GM18519 (cell line): ENCODE measurements around the gene TCEA2.

ENCODE experiments used
- ATAC-seq: cut with Tn5 transposase; IDR thresholded peaks from one replicate; pipeline ENCODE4 v1.9.1; 2021; ENCODE audit warnings: mild to moderate bottlenecking, moderate library complexity; ENCODE audit not compliant: unreplicated experiment, low FRiP score

TCEA2 gene

DNA sequence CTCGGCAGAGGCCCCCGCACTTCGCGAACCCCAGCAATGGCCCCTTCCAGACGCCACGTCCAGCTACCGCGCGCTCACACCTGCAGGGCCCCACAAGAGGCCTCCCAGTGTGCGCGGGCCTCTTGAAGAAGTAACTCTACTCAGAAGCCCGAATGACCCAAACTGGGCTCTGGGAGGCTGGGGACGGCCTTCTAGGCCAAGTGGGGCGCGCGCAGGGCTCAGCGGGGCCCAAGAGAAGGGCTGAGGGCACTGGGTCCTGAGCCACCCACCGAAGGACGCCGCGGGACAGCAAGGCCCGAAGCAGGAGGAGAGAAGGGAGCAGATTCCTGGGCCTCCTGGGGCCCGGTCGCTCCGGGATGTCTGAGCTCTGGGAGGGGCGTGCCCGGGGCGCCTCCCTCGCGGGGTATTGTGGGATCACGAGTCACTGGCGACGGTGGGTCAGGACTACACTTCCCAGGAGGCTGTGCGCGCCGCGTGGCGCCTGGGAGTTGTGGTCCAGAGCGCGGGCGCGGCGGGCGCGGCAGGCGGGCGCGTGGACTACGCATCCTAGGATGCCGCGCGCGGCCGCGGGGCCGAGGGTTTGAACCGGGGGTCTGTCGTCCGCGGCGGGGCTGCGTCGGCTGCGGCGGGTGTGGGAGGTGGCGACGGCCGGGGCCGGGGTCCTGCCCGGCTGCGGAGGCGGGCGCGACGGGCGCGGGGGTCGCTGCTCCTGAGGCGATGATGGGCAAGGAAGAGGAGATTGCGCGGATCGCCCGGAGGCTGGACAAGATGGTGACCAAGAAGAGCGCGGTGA is at the start of gene TCEA2:
TSS of gene TCEA2 (plus strand) at position 603 of the 793 bp plus-strand sequence. CDS start at position 718, 115 bp downstream.
- ATAC-seq: no peak

DNA sequence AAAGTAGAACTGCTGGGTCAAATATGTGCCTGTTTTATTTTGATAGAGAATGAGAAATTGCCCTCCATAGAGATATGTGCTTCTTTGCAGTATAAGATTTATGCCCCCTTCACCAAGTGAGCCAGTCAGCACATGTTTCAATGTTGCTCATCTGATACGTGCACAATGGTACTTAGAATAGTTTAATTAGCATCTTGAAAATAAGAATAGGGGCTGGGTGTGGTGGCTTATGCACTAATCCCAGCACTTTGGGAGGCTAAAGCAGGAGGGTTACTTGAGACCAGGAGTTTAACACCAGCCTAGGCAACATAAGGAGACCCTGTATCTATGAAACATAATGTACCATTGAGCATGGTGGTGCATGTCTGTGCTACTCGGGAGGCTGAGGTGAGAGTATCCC is 47.4 kb upstream of the TCEA2 start:
- ATAC-seq: no peak

DNA sequence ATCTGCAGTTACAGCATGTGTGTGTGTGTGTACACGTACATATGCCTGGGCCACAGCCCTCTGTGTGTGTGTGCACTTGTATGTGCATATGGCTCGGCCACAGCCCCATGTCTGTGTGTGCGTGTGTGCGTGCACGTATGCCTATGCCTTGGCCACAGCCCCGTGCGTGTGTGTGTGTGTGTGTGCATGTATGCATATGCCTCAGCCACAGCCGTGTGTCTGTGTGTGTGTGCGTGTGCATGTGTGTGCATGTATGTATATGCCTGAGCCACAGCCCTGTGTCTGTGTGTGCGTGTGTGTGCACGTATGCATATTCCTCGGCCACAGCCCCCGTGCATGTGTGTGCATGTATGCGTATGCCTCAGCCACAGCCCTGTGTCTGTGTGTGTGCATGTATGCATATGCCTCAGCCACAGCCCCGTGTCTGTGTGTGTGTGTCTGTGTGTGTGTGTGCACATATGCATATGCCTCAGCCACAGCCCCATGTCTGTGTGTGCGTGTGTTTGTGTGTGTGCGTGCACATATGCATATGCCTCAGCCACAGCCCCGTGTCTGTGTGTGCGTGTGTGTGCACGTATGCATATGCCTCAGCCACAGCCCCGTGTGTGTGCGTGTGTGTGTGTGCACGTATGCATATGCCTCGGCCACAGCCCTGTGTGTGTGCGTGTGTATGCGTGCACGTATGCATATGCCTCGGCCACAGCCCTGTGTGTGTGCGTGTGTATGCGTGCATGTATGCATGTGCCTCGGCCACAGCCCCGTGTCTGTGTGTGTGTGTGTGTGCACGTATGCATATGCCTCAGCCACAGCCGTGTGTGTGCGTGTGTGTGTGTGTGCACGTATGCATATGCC is 41.6 kb upstream of the TCEA2 start:
- no peak for ATAC-seq

DNA sequence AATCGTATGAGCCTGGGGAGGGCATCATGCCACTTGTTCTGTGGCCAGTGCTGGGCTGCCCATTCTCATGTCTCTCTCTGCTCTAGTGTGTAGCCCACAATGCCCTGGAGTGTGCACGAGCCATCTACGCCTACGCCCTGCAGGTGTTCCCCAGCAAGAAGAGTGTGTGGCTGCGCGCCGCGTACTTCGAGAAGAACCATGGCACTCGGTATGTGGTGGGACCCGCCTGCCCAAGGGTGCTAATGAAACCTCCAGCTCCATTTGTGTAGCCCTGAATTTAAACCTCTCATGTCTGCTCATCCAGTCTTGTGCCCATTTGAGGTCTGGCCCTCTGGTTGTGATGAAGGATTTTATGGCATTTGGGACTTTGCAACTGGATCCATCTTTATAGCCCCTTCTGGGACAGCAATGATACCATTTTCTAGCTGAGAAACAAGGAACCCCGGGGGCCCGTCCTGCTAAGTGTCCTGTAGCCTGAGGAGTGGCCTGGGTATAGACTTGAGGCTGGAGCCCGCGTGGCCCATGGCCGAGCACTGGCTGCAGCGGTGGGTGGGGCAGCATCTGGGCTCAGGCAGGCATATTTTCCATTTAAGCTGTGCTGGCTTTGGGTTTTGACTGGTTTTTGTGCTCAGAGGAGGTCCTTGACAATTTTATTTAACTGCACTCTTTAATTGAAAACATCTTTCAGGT is 40.2 kb upstream of the TCEA2 start:
- no peak for ATAC-seq

DNA sequence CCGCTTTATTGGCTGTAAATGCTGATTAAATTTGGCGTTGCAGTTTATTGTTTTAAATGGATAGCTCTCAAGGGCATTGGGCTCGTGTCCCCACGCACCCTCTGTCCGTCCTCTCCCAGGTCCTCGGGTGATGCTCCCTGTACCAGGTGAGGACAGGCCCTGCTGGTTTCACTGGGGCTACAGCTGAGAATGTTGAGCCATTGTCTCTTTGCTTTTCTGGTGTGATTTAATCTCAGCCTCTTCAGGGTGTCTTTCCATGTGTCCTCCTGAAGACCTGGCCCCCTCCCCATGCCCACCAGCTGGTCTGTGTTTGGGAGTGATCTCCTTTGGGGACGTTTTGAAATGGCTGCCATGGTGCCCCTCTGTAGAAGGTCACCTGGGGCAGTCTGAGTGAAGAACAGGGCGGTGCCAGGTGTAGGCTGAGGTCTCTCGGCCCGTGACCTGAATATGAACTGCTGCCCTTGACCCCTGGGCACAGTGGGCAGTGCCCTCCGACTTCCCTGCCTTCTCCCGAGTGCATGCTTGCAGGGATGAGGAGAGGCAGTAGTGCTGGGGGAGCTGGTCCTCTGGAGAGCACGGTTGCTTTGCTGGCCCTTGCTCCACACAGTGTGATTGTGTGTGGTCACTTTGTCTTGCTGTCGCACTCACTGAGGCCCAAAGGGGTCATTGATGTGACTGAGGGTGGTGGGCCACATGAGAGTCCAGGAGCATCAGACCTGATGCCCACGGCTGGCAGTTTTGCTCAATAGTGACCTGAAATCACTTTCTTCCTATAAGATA is 39.4 kb upstream of the TCEA2 start:
- no peak for ATAC-seq

DNA sequence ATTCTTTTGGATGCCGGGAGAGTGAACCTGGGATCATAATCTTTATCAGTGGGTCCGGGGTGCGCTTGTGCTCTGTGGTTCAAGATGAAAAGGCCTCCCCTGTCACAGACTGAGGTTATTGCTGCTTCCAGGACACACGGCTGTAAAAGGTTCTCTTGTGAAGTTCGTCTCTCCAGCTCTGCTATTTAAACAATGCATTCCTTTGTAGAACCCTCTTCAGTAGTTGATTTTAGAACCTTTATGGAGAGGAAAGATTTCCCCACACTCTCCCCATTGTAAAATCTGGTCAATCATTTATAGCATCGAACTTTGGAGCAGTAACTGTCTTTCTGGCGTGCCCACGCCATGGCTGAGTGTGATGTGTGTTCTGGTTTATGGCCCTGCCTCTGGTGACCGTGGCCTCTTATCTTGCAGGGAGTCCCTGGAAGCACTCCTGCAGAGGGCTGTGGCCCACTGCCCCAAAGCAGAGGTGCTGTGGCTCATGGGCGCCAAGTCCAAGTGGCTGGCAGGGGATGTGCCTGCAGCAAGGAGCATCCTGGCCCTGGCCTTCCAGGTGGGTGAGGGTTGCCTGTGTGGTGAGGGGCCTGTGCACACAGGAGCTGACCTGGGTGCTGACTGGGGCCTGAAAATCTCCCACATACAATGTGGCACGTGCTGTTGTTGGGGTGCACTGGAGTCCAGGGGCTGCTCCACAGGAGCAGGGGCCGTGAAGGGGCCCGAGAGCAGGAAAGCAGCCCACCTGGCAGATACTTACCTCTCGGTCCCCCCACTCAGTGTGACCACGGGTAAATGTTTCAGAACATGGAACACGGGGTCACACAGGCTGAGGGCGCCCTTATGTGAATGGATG is 38.6 kb upstream of the TCEA2 start:
- no peak for ATAC-seq

DNA sequence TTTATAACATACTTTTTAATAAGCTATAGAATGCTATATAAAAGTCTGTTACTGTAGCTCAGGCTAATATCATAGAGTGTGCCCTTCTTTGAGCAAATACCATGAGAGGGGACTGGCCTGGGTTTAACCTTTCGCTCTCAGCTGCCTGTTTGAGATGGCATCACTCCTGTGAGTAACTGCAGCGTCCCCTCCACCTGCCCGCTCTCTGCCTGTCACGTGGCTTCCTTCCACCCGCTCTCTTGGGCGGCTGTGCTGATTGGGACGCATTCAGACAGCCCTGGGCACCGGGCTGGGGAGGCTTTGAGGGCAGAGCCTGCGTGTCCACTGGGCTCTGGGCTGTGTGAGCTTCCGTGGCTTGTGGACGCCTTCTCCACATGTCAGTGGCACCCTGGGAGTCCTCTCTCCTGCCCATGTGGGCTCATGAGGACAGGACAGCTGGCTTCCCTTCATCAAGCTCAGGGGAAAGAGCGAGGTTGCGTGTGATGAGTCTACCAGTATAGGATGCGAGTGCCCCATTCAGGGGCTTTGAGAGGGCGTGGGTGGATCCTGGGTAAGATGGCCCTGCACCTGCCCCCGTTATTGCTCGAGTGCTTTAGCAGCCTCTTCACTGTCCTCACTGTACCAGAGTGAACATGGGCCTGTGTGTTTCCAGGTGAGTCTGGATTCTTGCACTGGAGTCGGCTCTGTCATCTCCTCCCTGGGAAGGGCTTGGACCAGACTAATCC is 37.7 kb upstream of the TCEA2 start:
- no peak for ATAC-seq

DNA sequence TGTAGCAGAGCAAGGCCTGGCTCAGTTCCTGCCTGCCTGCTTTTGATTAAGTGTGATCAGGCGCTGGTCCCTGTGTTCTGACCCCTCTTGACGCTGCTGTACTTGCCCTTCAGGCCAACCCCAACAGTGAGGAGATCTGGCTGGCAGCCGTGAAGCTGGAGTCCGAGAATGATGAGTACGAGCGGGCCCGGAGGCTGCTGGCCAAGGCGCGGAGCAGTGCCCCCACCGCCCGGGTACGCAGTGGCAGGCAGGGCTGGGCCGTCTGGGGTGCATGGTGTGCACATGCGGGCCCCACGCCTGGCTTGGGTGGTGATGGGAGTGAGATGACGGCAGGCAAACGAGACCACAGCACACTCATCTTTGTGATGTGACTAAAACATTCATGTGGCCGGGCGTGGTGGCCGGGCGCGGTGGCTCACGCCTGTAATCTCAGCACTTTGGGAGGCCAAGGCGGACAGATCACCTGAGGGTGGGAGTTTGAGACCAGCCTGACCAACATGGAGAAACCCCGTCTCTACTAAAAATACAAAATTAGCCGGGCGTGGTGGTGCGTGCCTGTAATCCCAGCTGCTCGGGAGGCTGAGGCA is 37.1 kb upstream of the TCEA2 start:
- ATAC-seq: no peak

DNA sequence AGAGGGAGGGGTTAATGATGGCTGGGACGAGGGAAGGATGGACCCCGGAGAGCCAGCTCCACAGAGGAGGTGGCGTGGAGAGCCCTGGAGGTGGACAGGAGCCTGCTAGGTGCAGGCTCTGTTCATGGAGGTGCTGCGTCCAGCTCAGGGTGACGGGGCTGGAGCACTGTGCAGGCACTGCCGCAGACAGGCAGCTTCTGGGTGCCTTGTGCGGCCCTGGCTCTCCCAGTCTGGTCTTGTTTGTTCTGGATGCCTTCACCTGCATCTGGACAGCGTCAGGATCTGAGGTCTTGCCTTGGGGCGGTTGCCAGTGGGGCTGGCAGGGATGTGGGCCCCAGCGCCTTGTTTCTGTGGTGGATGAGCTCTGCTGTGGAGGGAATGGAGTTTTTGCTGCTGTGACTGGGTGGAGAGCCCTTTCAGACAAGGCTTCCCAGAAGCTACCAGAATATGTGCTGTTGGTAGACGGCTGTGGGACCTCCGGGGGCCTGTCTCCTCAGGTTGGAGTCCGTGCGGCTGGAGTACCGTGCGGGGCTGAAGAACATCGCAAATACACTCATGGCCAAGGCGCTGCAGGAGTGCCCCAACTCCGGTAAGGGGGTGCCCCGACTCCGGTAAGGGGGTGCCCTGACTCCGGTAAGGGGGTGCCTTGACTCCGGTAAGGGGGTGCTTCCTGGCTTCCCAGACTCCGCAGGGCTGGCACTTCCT is 34.9 kb upstream of the TCEA2 start:
- no peak for ATAC-seq

DNA sequence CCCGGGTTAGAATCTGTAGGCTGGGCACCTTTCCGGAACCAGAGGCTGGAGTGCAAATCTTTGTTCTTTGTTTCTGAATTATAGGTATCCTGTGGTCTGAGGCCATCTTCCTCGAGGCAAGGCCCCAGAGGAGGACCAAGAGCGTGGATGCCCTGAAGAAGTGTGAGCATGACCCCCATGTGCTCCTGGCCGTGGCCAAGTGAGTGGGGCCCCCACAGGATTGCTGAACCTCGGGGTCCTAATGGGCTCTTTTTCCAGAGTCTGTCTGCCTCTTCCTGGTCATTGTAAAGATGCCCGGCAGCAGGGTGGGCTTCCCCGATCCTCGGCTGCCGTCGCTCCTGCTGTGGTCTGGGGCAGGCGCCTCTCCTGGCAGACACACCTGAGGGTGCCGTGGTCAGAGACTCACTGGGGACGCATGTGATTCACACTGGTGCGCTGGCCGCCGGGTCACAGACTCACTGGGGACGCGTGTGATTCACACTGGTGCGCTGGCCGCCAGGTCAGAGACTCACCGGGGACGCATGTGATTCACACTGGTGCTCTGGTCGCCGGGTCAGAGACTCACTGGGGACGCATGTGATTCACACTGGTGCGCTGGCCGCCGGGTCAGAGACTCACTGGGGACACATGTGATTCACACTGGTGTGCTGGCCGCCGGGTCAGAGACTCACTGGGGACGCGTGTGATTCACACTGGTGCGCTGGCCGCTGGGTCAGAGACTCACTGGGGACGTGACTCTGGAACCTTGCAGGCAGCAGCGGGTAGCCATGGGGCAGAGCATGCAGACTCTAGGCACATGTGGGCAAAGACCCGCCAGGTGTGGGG is 33.5 kb upstream of the TCEA2 start:
- no peak for ATAC-seq

DNA sequence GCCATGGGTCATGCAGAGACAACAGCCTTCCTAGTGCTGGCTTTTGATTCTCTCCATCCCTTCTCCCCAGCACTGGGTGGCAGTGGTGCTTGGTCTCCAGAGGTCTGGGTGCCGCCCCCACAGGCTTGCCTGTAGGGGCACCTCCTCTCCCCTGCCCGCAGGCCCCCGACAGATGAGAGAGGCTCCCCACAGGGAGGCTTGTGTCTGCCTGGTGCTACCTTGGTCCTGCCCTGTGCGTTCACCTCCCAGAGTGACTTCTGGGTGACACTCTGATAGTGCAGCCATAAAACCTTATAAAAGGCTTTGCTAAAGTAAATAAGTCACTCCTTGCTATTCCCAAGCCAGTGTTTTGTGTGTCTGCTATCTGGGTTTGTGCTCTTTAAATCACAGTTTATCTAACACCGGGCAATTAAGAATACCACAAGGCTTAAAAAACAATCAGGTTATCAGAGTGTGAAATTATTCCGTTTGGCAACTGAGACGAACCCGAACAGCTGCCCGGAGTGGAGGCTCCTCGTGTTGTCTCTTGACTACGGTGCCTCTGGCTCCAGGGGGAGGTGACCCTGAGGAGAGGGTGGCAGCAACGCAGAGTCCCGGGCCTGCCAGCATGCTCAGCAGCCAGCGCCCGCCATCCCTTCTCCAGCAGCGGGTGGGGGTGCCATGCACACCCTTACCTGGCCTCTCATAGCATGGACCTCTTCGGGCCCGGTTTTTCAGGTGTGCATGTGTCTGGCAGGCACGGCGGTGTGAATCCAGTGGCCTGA is 32.4 kb upstream of the TCEA2 start:
- no peak for ATAC-seq

DNA sequence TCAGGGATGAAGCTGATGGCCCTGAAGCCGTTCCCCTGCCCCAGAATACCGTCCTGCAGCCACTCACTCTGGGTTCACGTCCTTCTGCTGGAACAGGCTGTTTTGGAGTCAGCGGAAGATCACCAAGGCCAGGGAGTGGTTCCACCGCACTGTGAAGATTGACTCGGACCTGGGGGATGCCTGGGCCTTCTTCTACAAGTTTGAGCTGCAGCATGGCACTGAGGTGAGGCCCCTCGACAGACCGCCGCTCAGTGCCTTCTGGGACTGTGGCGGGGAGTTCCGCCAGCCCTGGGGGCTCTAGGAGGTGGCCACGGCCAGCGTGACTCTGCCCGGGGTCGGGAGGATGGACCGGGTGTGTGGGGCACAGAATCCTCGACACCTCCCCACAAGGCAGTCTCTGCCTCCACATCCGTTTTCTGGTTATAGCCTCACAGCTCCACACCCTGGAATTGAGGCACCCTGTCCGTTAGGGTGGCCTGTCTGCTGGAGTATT is 31.1 kb upstream of the TCEA2 start:
- no peak for ATAC-seq

DNA sequence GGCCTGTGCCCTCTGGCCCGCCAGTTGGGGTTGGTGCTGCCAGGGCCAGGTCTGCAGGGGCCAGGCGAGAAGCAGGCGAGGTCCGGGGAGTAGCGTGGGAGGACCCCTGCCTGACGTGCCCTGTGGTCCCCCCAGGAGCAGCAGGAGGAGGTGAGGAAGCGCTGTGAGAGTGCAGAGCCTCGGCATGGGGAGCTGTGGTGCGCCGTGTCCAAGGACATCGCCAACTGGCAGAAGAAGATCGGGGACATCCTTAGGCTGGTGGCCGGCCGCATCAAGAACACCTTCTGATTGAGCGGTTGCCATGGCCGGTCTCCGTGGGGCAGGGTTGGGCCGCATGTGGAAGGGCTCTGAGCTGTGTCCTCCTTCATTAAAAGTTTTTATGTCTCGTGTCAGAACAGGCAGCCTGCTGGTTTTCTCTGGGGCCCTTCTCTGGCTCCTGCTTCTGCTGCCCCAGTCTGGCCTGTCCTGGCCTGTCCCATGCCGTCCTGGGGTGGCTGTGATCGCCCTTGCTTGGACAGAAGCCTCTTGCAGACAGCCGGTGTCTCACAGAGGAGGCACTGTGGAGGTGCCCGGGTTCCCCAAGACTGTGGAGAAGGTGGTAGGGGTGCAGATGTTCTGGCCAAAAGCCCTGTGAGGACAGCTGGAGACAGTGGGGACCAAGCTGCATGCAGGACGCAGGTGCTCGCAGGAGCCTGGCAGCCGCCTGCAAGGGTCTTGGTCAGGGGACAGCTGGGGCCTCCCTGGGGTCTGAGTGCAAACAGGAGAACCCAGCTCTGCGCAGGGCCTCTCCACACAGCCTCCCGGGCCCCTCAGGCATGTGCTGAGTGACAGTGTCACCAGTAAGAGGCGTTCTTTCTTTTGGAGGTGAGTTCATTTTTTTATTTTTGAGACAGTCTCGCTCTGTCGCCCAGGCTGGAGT is 30.0 kb upstream of the TCEA2 start:
- no peak for ATAC-seq

DNA sequence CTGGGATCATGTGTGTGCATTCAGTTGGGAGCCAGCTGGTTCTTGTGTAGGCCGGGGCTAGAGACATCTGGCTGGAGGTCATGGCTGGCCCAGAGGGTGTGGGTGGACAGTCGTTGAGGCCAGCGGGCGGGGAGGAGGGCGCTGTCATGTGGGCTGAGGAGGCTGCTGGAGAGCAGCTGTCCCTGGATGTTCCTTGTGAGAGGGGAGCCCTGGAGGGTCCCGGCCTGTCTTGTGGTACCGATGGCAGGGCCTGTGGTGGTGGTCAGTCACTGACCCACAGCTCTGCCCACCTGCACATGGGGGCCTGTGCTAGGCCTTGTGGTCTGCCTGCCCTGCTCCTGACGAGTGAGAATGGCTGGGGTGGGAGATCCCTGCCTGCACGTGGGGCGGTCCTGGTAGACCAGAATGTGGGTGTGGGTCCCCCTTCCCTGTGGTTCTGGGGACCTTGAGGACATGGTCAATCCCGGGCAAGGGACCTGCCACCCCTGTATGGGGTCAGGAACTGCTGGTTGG is 29.0 kb upstream of the TCEA2 start:
- no peak for ATAC-seq
